Adrenal gland (tissue), 5 donors: ENCODE measurements around the gene FAM53B.

Experiments used
- POLR2A ChIP-seq, 2 donors: fragments of 450-650 bp; IDR thresholded peaks; one replicate each; pipeline ENCODE4 v1.6.1; 2017; ENCODE audit warnings: antibody characterized with exemption in 2 of 2, mild to moderate bottlenecking in 2 of 2, moderate library complexity in 1 of 2
- TF ChIP-seq, protein P1 (sequence below), 6 experiments: fragments of 450-650 bp in 4 of 6; fragments of 200-600 bp in 2 of 6; sonication (generic) in 1 of 6; IDR thresholded peaks; 1 replicate in 5 of 6; 2 replicates in 1 of 6; pipeline versions ENCODE4 v1.5.1 to v1.8.0; 2016 to 2021; ENCODE audit warnings: antibody characterized with exemption in 6 of 6, mild to moderate bottlenecking in 2 of 6, moderate library complexity in 1 of 6
- donor health status: DM: no; HTN: no; CAD: no.

- TF ChIP-seq, protein P1, sequence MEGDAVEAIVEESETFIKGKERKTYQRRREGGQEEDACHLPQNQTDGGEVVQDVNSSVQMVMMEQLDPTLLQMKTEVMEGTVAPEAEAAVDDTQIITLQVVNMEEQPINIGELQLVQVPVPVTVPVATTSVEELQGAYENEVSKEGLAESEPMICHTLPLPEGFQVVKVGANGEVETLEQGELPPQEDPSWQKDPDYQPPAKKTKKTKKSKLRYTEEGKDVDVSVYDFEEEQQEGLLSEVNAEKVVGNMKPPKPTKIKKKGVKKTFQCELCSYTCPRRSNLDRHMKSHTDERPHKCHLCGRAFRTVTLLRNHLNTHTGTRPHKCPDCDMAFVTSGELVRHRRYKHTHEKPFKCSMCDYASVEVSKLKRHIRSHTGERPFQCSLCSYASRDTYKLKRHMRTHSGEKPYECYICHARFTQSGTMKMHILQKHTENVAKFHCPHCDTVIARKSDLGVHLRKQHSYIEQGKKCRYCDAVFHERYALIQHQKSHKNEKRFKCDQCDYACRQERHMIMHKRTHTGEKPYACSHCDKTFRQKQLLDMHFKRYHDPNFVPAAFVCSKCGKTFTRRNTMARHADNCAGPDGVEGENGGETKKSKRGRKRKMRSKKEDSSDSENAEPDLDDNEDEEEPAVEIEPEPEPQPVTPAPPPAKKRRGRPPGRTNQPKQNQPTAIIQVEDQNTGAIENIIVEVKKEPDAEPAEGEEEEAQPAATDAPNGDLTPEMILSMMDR (IDR thresholded peaks at IDR 0.05): no peak
- no peak for TF ChIP-seq POLR2A (IDR thresholded peaks at IDR 0.05)
These were observed 92.7 kb downstream of the FAM53B start for GRCh38 chr10:124651402-124651891.
